HG03045 (cell line): ENCODE results near the gene FBXO47.

Source experiments
- ATAC-seq: cut with Tn5 transposase; IDR thresholded peaks from one replicate; pipeline ENCODE4 v1.9.1; 2021; ENCODE audit warnings: mild to moderate bottlenecking, moderate library complexity; ENCODE audit not compliant: unreplicated experiment

Gene FBXO47

GRCh38 chr17:38905375-38905774, 61.8 kb downstream of the FBXO47 start:
- no peak for ATAC-seq

GRCh38 chr17:38904892-38905291, 62.3 kb downstream of the FBXO47 start:
- ATAC-seq, result no peak

- no peak for ATAC-seq
These were observed 63.8 kb downstream of the FBXO47 start for GRCh38 chr17:38903404-38903803.

GRCh38 chr17:38900978-38901656, 66.1 kb downstream of the FBXO47 start:
- ATAC-seq, result no peak

GRCh38 chr17:38899421-38899820, 67.8 kb downstream of the FBXO47 start:
- ATAC-seq, result no peak

- ATAC-seq, result peak; percentile 61
These were observed 68.3 kb downstream of the FBXO47 start for GRCh38 chr17:38898812-38899348.

- peak; percentile 12 for ATAC-seq
These were observed 68.9 kb downstream of the FBXO47 start for GRCh38 chr17:38898291-38898679.

- ATAC-seq, result no peak
These were observed 69.4 kb downstream of the FBXO47 start for GRCh38 chr17:38897671-38898290.

- ATAC-seq, result no peak
These were observed 70.0 kb downstream of the FBXO47 start for GRCh38 chr17:38897176-38897575.

- ATAC-seq, result no peak
These were observed 70.8 kb downstream of the FBXO47 start for GRCh38 chr17:38896346-38896954.

- no peak for ATAC-seq
These were observed 72.9 kb downstream of the FBXO47 start for GRCh38 chr17:38894276-38894675.

GRCh38 chr17:38893607-38894006, 73.6 kb downstream of the FBXO47 start:
- no peak for ATAC-seq

- ATAC-seq, result no peak
These were observed 74.1 kb downstream of the FBXO47 start for GRCh38 chr17:38893113-38893512.

- ATAC-seq, result no peak
These were observed 74.6 kb downstream of the FBXO47 start for GRCh38 chr17:38892620-38893019.

GRCh38 chr17:38892083-38892482, 75.1 kb downstream of the FBXO47 start:
- no peak for ATAC-seq

- ATAC-seq, result no peak
These were observed 75.8 kb downstream of the FBXO47 start for GRCh38 chr17:38891441-38891840.

- no peak for ATAC-seq
These were observed 76.8 kb downstream of the FBXO47 start for GRCh38 chr17:38890410-38890746.

GRCh38 chr17:38889745-38890409, 77.3 kb downstream of the FBXO47 start:
- no peak for ATAC-seq

GRCh38 chr17:38888842-38889241, 78.4 kb downstream of the FBXO47 start:
- ATAC-seq, result no peak

- ATAC-seq, result no peak
These were observed 80.6 kb downstream of the FBXO47 start for GRCh38 chr17:38886643-38887010.
